ENCODE data around the gene CYP27B1.

Gene CYP27B1

GRCh38 chr12:57765003-57765697, 1.7 kb downstream of the CYP27B1 start:
- peak; percentile 31 for DNase-seq

- DNase-seq, result no peak
Observed at GRCh38 chr12:57764662-57765002, 2.2 kb downstream of the CYP27B1 start.

GRCh38 chr12:57763881-57764661, 2.8 kb downstream of the CYP27B1 start:
- no peak for DNase-seq

GRCh38 chr12:57762463-57762862, 4.4 kb downstream of the CYP27B1 start:
- no peak for DNase-seq

GRCh38 chr12:57761391-57761998, 5.4 kb downstream of the CYP27B1 start:
- no peak for DNase-seq

GRCh38 chr12:57760347-57760982, 6.4 kb downstream of the CYP27B1 start:
- no peak for DNase-seq

- DNase-seq, result no peak
Observed at GRCh38 chr12:57759360-57759980, 7.4 kb downstream of the CYP27B1 start.

GRCh38 chr12:57758552-57759359, 8.1 kb downstream of the CYP27B1 start:
- DNase-seq, result no peak

- no peak for DNase-seq
Observed at GRCh38 chr12:57757771-57758170, 9.1 kb downstream of the CYP27B1 start.

GRCh38 chr12:57756406-57757341, 10.2 kb downstream of the CYP27B1 start:
- DNase-seq, result peak; percentile 60

GRCh38 chr12:57755454-57756372, 11.2 kb downstream of the CYP27B1 start:
- DNase-seq, result no peak

- DNase-seq, result no peak
Observed at GRCh38 chr12:57755194-57755453, 11.8 kb downstream of the CYP27B1 start.

- peak; percentile 73 for DNase-seq
Observed at GRCh38 chr12:57754411-57755193, 12.3 kb downstream of the CYP27B1 start, which contains the start of gene MARCHF9. Gene MARCHF9 (plus strand): TSS chr12:57755103. CDS start chr12:57755529, 426 bp downstream.

- DNase-seq, result no peak
Observed at GRCh38 chr12:57753756-57754337, 13.0 kb downstream of the CYP27B1 start.

- DNase-seq, result no peak
Observed at GRCh38 chr12:57752668-57753000, 14.2 kb downstream of the CYP27B1 start.

GRCh38 chr12:57751788-57752667, 14.8 kb downstream of the CYP27B1 start, which contains the start of gene CDK4:
Gene CDK4 (minus strand): TSS chr12:57752310. CDS start chr12:57751717, 593 bp downstream.
- DNase-seq, result peak; percentile 96

- no peak for DNase-seq
Observed at GRCh38 chr12:57751432-57751787, 15.5 kb downstream of the CYP27B1 start.
